Measurements from ENCODE around the gene SNX8. TPM values are rescaled to one million over a fixed set of nuclear protein-coding genes. Genes with fewer than 3 reads are reported as not detected.

Gene SNX8
- total RNA-seq, 2 donors from 2014 or later = 10.7 to 29.2 TPM

DNA sequence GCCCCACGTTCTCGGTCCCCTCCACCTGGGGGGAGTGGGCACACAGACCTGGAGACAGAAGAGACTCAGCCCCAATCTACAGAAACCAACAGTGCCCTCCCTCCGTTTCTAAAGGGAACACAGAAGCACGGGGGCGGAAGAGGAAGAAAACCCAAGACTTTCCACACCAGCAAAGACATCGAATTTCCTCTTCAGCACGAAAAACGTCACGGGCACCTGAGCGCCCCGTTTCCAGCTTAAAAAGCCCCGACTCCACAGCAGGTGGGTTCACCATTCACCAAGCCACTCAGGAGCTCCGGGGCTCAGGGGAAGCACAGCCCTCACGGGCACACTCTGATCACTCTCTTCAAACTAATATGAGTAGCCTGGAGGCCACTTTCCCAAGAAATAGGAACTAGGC, 52.6 kb downstream of the SNX8 start:
- H3K27ac ChIP-seq = no peak overlapping the region
- H3K36me3 ChIP-seq = no peaks in the 10 kb centered on the region
- 85% methylated on average over 14 of the region's 14 CpGs for WGBS
- H3K4me1 ChIP-seq (replicated peaks) = no peaks in the 10 kb centered on the region
- TF ChIP-seq POLR2AphosphoS5 (IDR thresholded peaks at IDR 0.05) = no peak
- intact Hi-C loops (cut with DNase I) = no loop called here
- no peaks in the 10 kb centered on the region for H3K27me3 ChIP-seq (replicated peaks; ENCODE audit: insufficient read depth)
- DNase-seq (ENCODE audit: low spot score) = no peak
- H3K4me3 ChIP-seq = no peak overlapping the region
- H3K9me3 ChIP-seq = no peaks in the 10 kb centered on the region

DNA sequence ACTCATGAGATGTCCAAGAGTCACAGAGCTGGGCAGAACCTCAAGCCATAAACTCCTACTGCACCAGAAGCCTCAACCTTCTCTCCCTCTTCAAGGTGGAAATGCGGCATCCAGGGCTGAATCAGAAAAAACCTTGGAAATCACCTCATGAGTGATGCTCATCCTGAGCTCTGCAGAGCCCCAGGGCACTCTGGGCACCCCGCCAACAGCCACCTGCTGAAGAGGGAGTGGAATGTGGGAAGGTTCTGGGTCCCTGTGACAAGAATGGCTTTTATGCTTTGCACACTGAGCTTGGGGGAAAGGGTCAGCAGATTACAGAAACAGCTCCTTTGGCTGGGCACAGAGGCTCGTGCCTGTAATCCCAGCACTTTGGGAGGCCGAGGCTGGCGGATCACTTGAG, 53.4 kb downstream of the SNX8 start:
- intact Hi-C loops (cut with DNase I) = no loop called here
- Histone ChIP-seq H3K36me3 (no peaks in the 10 kb centered on the region), H3K4me3 (no peak overlapping the region), H3K27ac (no peak overlapping the region), H3K9me3 (no peaks in the 10 kb centered on the region), H3K27me3 (replicated peaks; ENCODE audit: insufficient read depth) (no peaks in the 10 kb centered on the region), H3K4me1 (replicated peaks) (no peaks in the 10 kb centered on the region)
- WGBS = 59% methylated on average over 5 of the region's 5 CpGs
- TF ChIP-seq, protein P1, sequence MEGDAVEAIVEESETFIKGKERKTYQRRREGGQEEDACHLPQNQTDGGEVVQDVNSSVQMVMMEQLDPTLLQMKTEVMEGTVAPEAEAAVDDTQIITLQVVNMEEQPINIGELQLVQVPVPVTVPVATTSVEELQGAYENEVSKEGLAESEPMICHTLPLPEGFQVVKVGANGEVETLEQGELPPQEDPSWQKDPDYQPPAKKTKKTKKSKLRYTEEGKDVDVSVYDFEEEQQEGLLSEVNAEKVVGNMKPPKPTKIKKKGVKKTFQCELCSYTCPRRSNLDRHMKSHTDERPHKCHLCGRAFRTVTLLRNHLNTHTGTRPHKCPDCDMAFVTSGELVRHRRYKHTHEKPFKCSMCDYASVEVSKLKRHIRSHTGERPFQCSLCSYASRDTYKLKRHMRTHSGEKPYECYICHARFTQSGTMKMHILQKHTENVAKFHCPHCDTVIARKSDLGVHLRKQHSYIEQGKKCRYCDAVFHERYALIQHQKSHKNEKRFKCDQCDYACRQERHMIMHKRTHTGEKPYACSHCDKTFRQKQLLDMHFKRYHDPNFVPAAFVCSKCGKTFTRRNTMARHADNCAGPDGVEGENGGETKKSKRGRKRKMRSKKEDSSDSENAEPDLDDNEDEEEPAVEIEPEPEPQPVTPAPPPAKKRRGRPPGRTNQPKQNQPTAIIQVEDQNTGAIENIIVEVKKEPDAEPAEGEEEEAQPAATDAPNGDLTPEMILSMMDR (IDR thresholded peaks at IDR 0.05) = no peak
- no peak for TF ChIP-seq POLR2AphosphoS5 (IDR thresholded peaks at IDR 0.05)
- no peak for TF ChIP-seq POLR2A (IDR thresholded peaks at IDR 0.05)
- no peak for DNase-seq (ENCODE audit: low spot score)

DNA sequence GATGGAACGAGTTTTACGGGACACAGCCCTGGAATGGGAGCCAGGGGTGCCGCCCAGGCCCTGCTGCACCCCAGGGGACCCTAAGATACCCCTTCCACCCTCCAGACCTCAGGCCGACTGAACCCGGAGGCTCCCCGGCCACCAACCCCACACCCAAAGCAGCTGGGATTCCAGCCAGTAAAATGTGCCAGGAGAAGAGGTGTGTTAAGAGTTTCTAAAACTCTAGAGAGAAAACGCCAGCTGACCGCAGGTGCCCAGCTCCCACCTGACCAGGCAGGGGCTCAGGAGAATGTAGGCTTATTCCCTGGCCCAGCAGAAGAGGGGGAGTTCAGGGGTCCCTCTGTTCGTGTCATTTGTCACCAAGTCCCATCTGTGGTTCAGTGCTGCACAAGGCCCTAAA, 54.8 kb downstream of the SNX8 start:
- Histone ChIP-seq H3K36me3 (no peaks in the 10 kb centered on the region), H3K4me1 (replicated peaks) (no peaks in the 10 kb centered on the region)
- intact Hi-C loops (cut with DNase I) = no loop called here

DNA sequence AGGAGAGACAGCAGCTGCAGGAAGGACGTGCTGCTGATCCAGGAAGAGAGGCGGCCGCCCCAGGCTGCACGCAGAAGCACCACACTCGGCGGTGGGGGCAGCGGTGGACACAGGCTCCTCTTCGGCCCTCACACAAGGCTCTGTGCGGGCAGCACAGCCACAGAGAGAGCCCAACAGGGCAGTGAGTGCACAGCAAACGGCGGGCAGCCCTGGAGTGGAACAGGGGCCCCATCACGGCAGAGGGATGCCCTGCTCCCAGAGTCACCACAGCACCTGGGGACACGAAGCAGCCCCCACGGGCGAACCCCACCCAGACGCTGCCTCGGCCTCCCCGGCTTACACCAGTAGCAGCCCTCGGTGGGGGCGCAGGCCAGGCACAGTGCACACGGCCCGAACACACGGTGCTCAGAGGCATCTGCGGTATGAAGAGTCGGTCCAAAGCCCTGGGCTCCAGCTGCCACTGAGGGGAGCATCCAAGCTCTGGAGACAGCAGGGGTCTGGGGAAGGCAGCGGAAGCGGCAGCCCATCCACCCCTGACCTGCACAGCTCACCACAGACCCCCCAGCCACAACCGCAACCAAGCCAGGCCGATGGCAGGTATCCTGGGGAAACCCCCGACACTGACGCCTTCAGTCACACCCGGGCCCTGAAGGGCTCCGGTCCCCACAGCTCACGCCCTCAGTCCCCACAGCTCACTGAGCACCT, 55.4 kb downstream of the SNX8 start:
- no peaks in the 10 kb centered on the region for H3K9me3 ChIP-seq
- no peaks in the 10 kb centered on the region for H3K4me1 ChIP-seq (replicated peaks)
- WGBS = 95% methylated on average over 33 of the region's 34 CpGs
- H3K27ac ChIP-seq = no peak overlapping the region
- TF ChIP-seq, protein P1 (IDR thresholded peaks at IDR 0.05) = no peak
- TF ChIP-seq POLR2AphosphoS5 (IDR thresholded peaks at IDR 0.05) (no peak), POLR2A (IDR thresholded peaks at IDR 0.05) (no peak)
- no peaks in the 10 kb centered on the region for H3K36me3 ChIP-seq
- intact Hi-C loops (cut with DNase I) = no loop called here
- no peak for DNase-seq (ENCODE audit: low spot score)
- no peaks in the 10 kb centered on the region for H3K27me3 ChIP-seq (replicated peaks; ENCODE audit: insufficient read depth)
- no peak overlapping the region for H3K4me3 ChIP-seq

More for the DNA sequence above, 54.8 kb downstream of the SNX8 start:
- Histone ChIP-seq H3K4me3 (no peak overlapping the region), H3K27me3 (replicated peaks; ENCODE audit: insufficient read depth) (no peaks in the 10 kb centered on the region), H3K27ac (no peak overlapping the region), H3K9me3 (no peaks in the 10 kb centered on the region)
- 87% methylated on average over 7 of the region's 9 CpGs for WGBS
- DNase-seq (ENCODE audit: low spot score) = no peak
- TF ChIP-seq, protein P1 (IDR thresholded peaks at IDR 0.05) = no peak
- TF ChIP-seq POLR2AphosphoS5 (IDR thresholded peaks at IDR 0.05) = no peak
- no peak for TF ChIP-seq POLR2A (IDR thresholded peaks at IDR 0.05)

DNA sequence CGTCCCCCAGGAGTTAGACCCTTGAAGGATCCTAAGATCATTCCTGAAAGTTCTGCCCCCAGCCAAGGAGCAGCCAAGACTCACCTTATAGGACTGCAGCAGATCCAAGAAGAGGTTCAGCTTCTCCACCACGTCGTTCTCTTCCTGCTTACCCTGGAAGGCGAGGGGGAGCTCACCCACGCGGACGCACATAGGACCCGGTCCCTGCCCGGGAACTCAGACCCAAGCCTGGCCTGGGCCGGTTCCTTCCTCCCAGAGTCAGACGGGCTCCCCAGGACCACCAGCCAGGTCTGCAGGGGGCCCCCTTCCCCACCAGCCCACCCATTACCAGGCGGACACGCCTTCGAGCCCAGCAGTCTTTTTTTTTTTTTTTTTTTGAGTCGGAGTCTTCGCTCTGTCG, 56.6 kb downstream of the SNX8 start:
- H3K27me3 ChIP-seq (replicated peaks; ENCODE audit: insufficient read depth) = no peaks in the 10 kb centered on the region
- TF ChIP-seq, protein P1 (IDR thresholded peaks at IDR 0.05) = no peak
- no peak for TF ChIP-seq POLR2A (IDR thresholded peaks at IDR 0.05)
- TF ChIP-seq POLR2AphosphoS5 (IDR thresholded peaks at IDR 0.05) = no peak
- H3K36me3 ChIP-seq = no peaks in the 10 kb centered on the region
- no peak for DNase-seq (ENCODE audit: low spot score)
- WGBS = 93% methylated on average over 17 of the region's 17 CpGs
- H3K4me1 ChIP-seq (replicated peaks) = no peaks in the 10 kb centered on the region
- no peak overlapping the region for H3K4me3 ChIP-seq
- intact Hi-C loops (cut with DNase I) = no loop called here
- no peak overlapping the region for H3K27ac ChIP-seq
- H3K9me3 ChIP-seq = no peaks in the 10 kb centered on the region

Measured in prostate gland (tissue), 2 donors.